ENCODE measurements around the gene HOXA9. TPM values are rescaled to one million over a fixed set of nuclear protein-coding genes. Genes with fewer than 3 reads are reported as not detected.

HOXA9 gene
- total RNA-seq, 1 experiment from 2014 or later, result 16.7 TPM

DNA sequence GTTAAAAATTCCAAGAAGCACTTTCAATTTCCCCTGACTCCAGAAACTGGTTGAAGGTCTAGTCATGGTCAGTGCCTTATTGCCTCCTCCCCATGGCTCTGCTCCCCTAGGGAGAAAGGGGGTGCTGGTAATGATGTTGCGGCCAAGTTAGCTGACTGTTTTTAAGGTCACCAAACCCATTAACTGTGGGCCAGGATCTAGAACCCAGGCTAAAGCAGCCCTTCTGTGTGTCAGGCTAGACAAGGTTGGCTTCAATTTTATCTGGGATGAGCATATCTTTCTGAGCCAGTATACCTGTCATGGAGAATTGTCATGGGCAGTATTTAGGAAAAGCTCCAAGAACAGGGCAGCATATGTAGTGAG lies 45.7 kb upstream of the HOXA9 start:
- Mint-ChIP-seq H3K27me3 (ENCODE audit: insufficient read depth, unreplicated experiment) (no peaks in the 10 kb centered on the region), H3K9me3 (ENCODE audit: unreplicated experiment) (no peaks in the 10 kb centered on the region), H3K27ac (ENCODE audit: unreplicated experiment) (no peak overlapping the region), H3K4me3 (ENCODE audit: unreplicated experiment) (peak overlapping the region; percentile 81), H3K36me3 (ENCODE audit: insufficient read depth, unreplicated experiment) (no peaks in the 10 kb centered on the region), H3K4me1 (ENCODE audit: low read depth, unreplicated experiment) (peaks cover 30% of the 10 kb centered on the region)
- POLR2A ChIA-PET, result no interaction called here
- TF ChIP-seq, protein P1, sequence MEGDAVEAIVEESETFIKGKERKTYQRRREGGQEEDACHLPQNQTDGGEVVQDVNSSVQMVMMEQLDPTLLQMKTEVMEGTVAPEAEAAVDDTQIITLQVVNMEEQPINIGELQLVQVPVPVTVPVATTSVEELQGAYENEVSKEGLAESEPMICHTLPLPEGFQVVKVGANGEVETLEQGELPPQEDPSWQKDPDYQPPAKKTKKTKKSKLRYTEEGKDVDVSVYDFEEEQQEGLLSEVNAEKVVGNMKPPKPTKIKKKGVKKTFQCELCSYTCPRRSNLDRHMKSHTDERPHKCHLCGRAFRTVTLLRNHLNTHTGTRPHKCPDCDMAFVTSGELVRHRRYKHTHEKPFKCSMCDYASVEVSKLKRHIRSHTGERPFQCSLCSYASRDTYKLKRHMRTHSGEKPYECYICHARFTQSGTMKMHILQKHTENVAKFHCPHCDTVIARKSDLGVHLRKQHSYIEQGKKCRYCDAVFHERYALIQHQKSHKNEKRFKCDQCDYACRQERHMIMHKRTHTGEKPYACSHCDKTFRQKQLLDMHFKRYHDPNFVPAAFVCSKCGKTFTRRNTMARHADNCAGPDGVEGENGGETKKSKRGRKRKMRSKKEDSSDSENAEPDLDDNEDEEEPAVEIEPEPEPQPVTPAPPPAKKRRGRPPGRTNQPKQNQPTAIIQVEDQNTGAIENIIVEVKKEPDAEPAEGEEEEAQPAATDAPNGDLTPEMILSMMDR (IDR thresholded peaks at IDR 0.05; ENCODE audit: insufficient read depth in 1 of 2, low read depth in 1 of 2, low read length in 1 of 2, severe bottlenecking in 1 of 2, unreplicated experiment in 1 of 2), result no peak
- Histone ChIP-seq H3K9me3 (no peaks in the 10 kb centered on the region), H3K27me3 (replicated peaks; ENCODE audit: control insufficient read depth, insufficient read depth, low read length) (no peaks in the 10 kb centered on the region), H3K36me3 (ENCODE audit: control insufficient read depth, insufficient read depth, low read length) (no peaks in the 10 kb centered on the region), H3K4me3 (ENCODE audit: low read depth, low read length) (no peak overlapping the region), H3K4me1 (peaks cover 22% of the 10 kb centered on the region)
- no peak for DNase-seq
- intact Hi-C loops (cut with micrococcal nuclease; ENCODE audit: unreplicated experiment), result no loop called here
- CTCF ChIA-PET, result interaction anchor here (1.0 kb wide), 2 partner anchors 11 to 363 kb away, joined by 3 read pairs; partner anchors contain the start of gene HOXA13
- BruUV-seq (replicated peaks), result no TSS peak

DNA sequence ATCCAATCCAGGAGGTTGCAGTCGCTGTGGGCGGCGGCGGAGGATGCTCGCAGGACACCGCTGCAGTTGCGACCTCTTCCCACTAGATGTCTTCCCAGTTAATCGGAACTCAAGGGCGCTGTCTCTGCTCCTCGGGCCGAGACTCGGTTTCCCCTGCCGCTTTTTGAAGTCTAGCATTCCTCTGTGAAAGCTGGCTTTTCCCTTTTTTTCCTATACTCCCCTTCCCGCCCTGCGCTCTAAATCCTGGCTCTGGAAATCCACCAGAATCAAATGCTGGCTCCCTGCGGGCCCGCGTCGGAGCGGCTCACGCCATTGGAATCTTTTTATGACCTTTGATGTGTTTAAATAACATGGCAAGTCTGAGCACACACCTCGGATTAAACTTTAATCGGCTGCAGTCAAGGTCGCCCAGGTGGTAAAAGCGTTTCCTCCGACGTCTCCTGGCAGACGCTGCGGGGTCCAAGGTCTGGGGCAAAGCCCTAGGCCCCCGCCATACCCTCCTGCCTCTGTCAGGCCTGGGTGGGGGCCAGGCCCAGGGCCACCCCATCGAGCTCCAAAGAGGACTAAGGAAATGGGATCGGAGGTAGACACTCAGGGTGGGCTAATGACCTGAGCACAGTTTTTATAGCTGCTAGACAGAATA lies 45.2 kb upstream of the HOXA9 start:
- H3K4me3 Mint-ChIP-seq (ENCODE audit: unreplicated experiment), result peak overlapping the region; percentile 81
- H3K4me1 ChIP-seq, result peaks cover 22% of the 10 kb centered on the region
- H3K9me3 Mint-ChIP-seq (ENCODE audit: unreplicated experiment), result no peaks in the 10 kb centered on the region
- no TSS peak for BruUV-seq (replicated peaks)
- H3K4me3 ChIP-seq (ENCODE audit: low read depth, low read length), result peak overlapping the region; percentile 30
- TF ChIP-seq, protein P1 (IDR thresholded peaks at IDR 0.05; ENCODE audit: insufficient read depth in 1 of 2, low read depth in 1 of 2, low read length in 1 of 2, severe bottlenecking in 1 of 2, unreplicated experiment in 1 of 2), result peak; percentile 72 to 80
- peaks cover 2% of the 10 kb centered on the region for H3K27me3 Mint-ChIP-seq (ENCODE audit: insufficient read depth, unreplicated experiment)
- H3K27ac Mint-ChIP-seq (ENCODE audit: unreplicated experiment), result peak overlapping the region; percentile 77
- H3K27me3 ChIP-seq (replicated peaks; ENCODE audit: control insufficient read depth, insufficient read depth, low read length), result no peaks in the 10 kb centered on the region
- DNase-seq, result peak; percentile 74
- H3K9me3 ChIP-seq, result no peaks in the 10 kb centered on the region
- no peaks in the 10 kb centered on the region for H3K36me3 Mint-ChIP-seq (ENCODE audit: insufficient read depth, unreplicated experiment)
- H3K4me1 Mint-ChIP-seq (ENCODE audit: low read depth, unreplicated experiment), result peaks cover 30% of the 10 kb centered on the region
- ChIA-PET POLR2A (no interaction called here), CTCF (interaction anchor here (0.8 to 1.0 kb wide), 3 partner anchors 11 to 364 kb away, joined by 3 to 4 read pairs (median 3); partner anchors contain the start of gene HOXA13)
- intact Hi-C loops (cut with micrococcal nuclease; ENCODE audit: unreplicated experiment), result loop anchor here (1.0 kb wide), 1 partner anchor 366 kb away; no protein-coding TSS in a partner anchor
- no peaks in the 10 kb centered on the region for H3K36me3 ChIP-seq (ENCODE audit: control insufficient read depth, insufficient read depth, low read length)

DNA sequence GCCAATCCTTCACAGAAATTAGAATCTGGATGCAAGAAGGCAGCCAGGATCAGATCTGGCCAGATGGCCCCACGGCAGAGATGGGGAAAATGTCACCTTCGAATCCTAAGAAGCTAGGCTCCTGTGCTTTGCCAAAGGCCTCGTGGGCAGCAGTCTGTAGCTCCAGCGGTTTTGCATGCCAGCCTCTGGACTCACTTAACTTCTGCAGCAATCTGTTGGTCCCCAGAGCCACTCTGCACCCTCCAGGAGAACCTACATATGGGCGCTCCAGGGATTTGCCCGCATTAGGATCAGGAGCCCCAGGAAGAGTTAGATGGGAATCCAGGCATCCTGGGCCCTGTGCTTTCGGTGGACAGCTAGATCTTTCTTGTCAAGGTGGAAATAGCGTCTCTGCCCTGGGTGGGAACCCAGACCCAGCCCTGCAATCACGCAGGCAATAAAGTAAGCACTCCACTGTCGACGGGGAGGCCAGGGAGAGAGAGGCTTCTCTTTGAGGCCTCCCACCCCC lies 44.6 kb upstream of the HOXA9 start:
- H3K36me3 Mint-ChIP-seq (ENCODE audit: insufficient read depth, unreplicated experiment), result no peaks in the 10 kb centered on the region
- H3K9me3 Mint-ChIP-seq (ENCODE audit: unreplicated experiment), result no peaks in the 10 kb centered on the region
- no TSS peak for BruUV-seq (replicated peaks)
- Histone ChIP-seq H3K9me3 (no peaks in the 10 kb centered on the region), H3K36me3 (ENCODE audit: control insufficient read depth, insufficient read depth, low read length) (no peaks in the 10 kb centered on the region), H3K4me1 (peaks cover 22% of the 10 kb centered on the region), H3K27me3 (replicated peaks; ENCODE audit: control insufficient read depth, insufficient read depth, low read length) (no peaks in the 10 kb centered on the region), H3K4me3 (ENCODE audit: low read depth, low read length) (no peak overlapping the region; the same call in 1 of the 2 replicates)
- ChIA-PET POLR2A (no interaction called here), CTCF (interaction anchor here (0.7 to 1.0 kb wide), 3 partner anchors 10 to 267 kb away, joined by 3 to 4 read pairs (median 4); partner anchors contain the start of gene HOXA13)
- peaks cover 30% of the 10 kb centered on the region for H3K4me1 Mint-ChIP-seq (ENCODE audit: low read depth, unreplicated experiment)
- no peak for DNase-seq
- H3K4me3 Mint-ChIP-seq (ENCODE audit: unreplicated experiment), result peak overlapping the region; percentile 81
- peak overlapping the region; percentile 77 for H3K27ac Mint-ChIP-seq (ENCODE audit: unreplicated experiment)
- intact Hi-C loops (cut with micrococcal nuclease; ENCODE audit: unreplicated experiment), result loop anchor here (1.0 kb wide), 1 partner anchor 366 kb away; no protein-coding TSS in a partner anchor
- H3K27me3 Mint-ChIP-seq (ENCODE audit: insufficient read depth, unreplicated experiment), result peaks cover 2% of the 10 kb centered on the region
- TF ChIP-seq, protein P1 (IDR thresholded peaks at IDR 0.05; ENCODE audit: insufficient read depth in 1 of 2, low read depth in 1 of 2, low read length in 1 of 2, severe bottlenecking in 1 of 2, unreplicated experiment in 1 of 2), result no peak

All from Caco-2 (cell line).